ENCODE results near the gene SORBS1.

DNA sequence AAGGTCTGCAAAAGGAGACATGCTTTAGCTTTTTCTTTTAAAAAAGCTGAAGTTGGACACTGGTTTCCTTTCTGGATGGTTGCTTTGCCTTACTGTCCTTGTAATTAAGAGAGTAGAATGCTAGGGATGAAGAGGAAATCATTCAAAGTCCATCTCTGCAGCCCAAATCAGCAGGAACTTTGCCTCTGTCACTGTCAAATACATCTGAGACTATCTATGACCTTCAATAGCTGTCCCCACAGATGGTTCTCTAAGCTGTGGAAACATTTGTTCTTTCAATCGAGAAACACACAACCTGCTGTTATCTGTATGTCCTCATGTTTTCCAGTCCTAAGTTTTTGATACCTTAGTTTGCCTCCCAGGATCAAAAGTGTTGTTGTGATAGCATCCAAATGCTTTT, 117.5 kb downstream of the SORBS1 start:
- TF ChIP-seq ZNF658 (tag by site-specific recombination; IDR thresholded peaks at IDR 0.05) (no peak), ZNF394 (tag by site-specific recombination; IDR thresholded peaks at IDR 0.05; ENCODE audit: borderline replicate concordance) (no peak)

Data from HEK293 (cell line).